ENCODE measurements around the gene SYT15.

Gene SYT15

GRCh38 chr10:46545861-46546590 lies 32.9 kb upstream of the SYT15 start:
- no peak for DNase-seq

- peak; percentile 0 for DNase-seq
Measured at GRCh38 chr10:46546591-46547540, 32.1 kb upstream of the SYT15 start.

- no peak for DNase-seq
Measured at GRCh38 chr10:46547541-46548497, 31.1 kb upstream of the SYT15 start.

- peak; percentile 0 for DNase-seq
Measured at GRCh38 chr10:46548498-46549090, 30.3 kb upstream of the SYT15 start.

- DNase-seq = peak; percentile 0
Measured at GRCh38 chr10:46549171-46550075, 29.5 kb upstream of the SYT15 start.

GRCh38 chr10:46550076-46550790 lies 28.7 kb upstream of the SYT15 start:
- DNase-seq = no peak

GRCh38 chr10:46550795-46551700 lies 27.9 kb upstream of the SYT15 start:
- peak; percentile 1 for DNase-seq

GRCh38 chr10:46551701-46552525 lies 27.0 kb upstream of the SYT15 start:
- peak; percentile 1 for DNase-seq

GRCh38 chr10:46552526-46553237 lies 26.2 kb upstream of the SYT15 start:
- DNase-seq = no peak

GRCh38 chr10:46553238-46554049 lies 25.5 kb upstream of the SYT15 start:
- DNase-seq = no peak

- DNase-seq = no peak
Measured at GRCh38 chr10:46554166-46554781, 24.7 kb upstream of the SYT15 start.

GRCh38 chr10:46555366-46555712 lies 23.6 kb upstream of the SYT15 start:
- no peak for DNase-seq

GRCh38 chr10:46555713-46556514 lies 23.0 kb upstream of the SYT15 start:
- DNase-seq = no peak

- DNase-seq = no peak
Measured at GRCh38 chr10:46556515-46557318, 22.2 kb upstream of the SYT15 start, which contains the start of gene GPRIN2. Gene GPRIN2 (minus strand): TSS chr10:46556658. CDS start chr10:46550736, 5,922 bp downstream.

All from stimulated activated CD4-positive, alpha-beta T cell treated with anti-CD3 and anti-CD28 coated beads, Interleukin-1b, Interleukin-23, amount 100 ng/mL, for 48 hours (primary cell).